MV-4-11 (cell line): Measurements from ENCODE around the gene SLC15A3.
A peak's percentile ranks its signal among the peaks of the same experiment; 100 is the strongest.

ENCODE experiments used
- DNase-seq: peaks from one replicate; lab custom pipeline; 2025; lab: John Stamatoyannopoulos, UW

Gene SLC15A3

GRCh38 chr11:60889869-60890311 lies 62.1 kb downstream of the SLC15A3 start:
- DNase-seq = no peak

- DNase-seq = peak; percentile 31
Observed at GRCh38 chr11:60887556-60887955, 64.4 kb downstream of the SLC15A3 start.
